Femur (tissue), 1 donor: ENCODE data around the gene NSD2.
"Not testable (repeated sequence)": the region's sequence is repeated elsewhere in the genome, so short reads cannot be mapped to it uniquely, and the experiment has no call there.

ENCODE experiments used
- DNase-seq: peaks from one replicate; pipeline ENCODE4 v3.0.0-alpha.2; 2017

NSD2 gene

GRCh38 chr4:1900624-1901023 is 29.4 kb downstream of the NSD2 start:
- DNase-seq, result no peak

- DNase-seq, result no peak
Measured at GRCh38 chr4:1901127-1901526, 29.9 kb downstream of the NSD2 start.

- DNase-seq, result no peak
Measured at GRCh38 chr4:1902243-1902642, 31.1 kb downstream of the NSD2 start.

- no peak for DNase-seq
Measured at GRCh38 chr4:1903035-1903434, 31.8 kb downstream of the NSD2 start.

- no peak for DNase-seq
Measured at GRCh38 chr4:1904042-1904441, 32.8 kb downstream of the NSD2 start.

GRCh38 chr4:1907848-1908525 is 36.8 kb downstream of the NSD2 start:
- DNase-seq, result no peak

GRCh38 chr4:1909696-1910095 is 38.5 kb downstream of the NSD2 start:
- not testable (repeated sequence) for DNase-seq

- peak; percentile 34 for DNase-seq
Measured at GRCh38 chr4:1910643-1911042, 39.5 kb downstream of the NSD2 start.

GRCh38 chr4:1911316-1911715 is 40.1 kb downstream of the NSD2 start:
- not testable (repeated sequence) for DNase-seq

- DNase-seq, result no peak
Measured at GRCh38 chr4:1922821-1923220, 51.6 kb downstream of the NSD2 start.

GRCh38 chr4:1927675-1928074 is 56.5 kb downstream of the NSD2 start:
- DNase-seq, result no peak

GRCh38 chr4:1928356-1929239 is 57.4 kb downstream of the NSD2 start:
- no peak for DNase-seq

- DNase-seq, result no peak
Measured at GRCh38 chr4:1932736-1933135, 61.5 kb downstream of the NSD2 start.

GRCh38 chr4:1933700-1934099 is 62.5 kb downstream of the NSD2 start:
- no peak for DNase-seq

GRCh38 chr4:1937550-1937949 is 66.4 kb downstream of the NSD2 start:
- no peak for DNase-seq

- DNase-seq, result no peak
Measured at GRCh38 chr4:1938027-1938426, 66.8 kb downstream of the NSD2 start.

GRCh38 chr4:1939664-1940509 is 68.7 kb downstream of the NSD2 start:
- no peak for DNase-seq

- DNase-seq, result no peak
Measured at GRCh38 chr4:1940566-1940965, 69.4 kb downstream of the NSD2 start.

GRCh38 chr4:1943928-1944327 is 72.7 kb downstream of the NSD2 start:
- DNase-seq, result no peak

- DNase-seq, result no peak
Measured at GRCh38 chr4:1945124-1945895, 74.1 kb downstream of the NSD2 start.

- DNase-seq, result no peak
Measured at GRCh38 chr4:1945912-1946311, 74.7 kb downstream of the NSD2 start.

GRCh38 chr4:1948232-1948631 is 77.0 kb downstream of the NSD2 start:
- no peak for DNase-seq
